H9 (cell line): ENCODE results near the gene TTBK1. TPM values are rescaled to one million over a fixed set of nuclear protein-coding genes. Genes with fewer than 3 reads are reported as not detected.
A peak's percentile ranks its signal among the peaks of the same experiment; 100 is the strongest.

Source experiments
- DNase-seq: peaks from one replicate; pipeline ENCODE4 v3.0.0-alpha.2; 2017
- H2AFZ ChIP-seq: one replicate; pipeline ENCODE4 v1.6.1; 2013; ENCODE audit warnings: mild to moderate bottlenecking, low read length, control low read depth, moderate library complexity
- H2AK5ac ChIP-seq: 2 replicates; pipeline ENCODE4 v1.6.1; 2013; ENCODE audit warnings: low read length, control low read depth, mixed read lengths; ENCODE audit not compliant: insufficient read length
- H2BK120ac ChIP-seq: one replicate; pipeline ENCODE4 v1.6.1; 2013; ENCODE audit warnings: low read depth, mild to moderate bottlenecking, low read length, control low read depth, inconsistent platforms; ENCODE audit not compliant: poor library complexity, severe bottlenecking
- H2BK12ac ChIP-seq: 2 replicates; pipeline ENCODE4 v1.6.1; 2013; ENCODE audit warnings: low read length, control low read depth, mixed read lengths, low read depth; ENCODE audit not compliant: insufficient read length
- H2BK15ac ChIP-seq: 2 replicates; pipeline ENCODE4 v1.6.1; 2013; ENCODE audit warnings: low read depth, low read length, control low read depth
- H2BK20ac ChIP-seq: one replicate; pipeline ENCODE4 v1.6.1; 2013; ENCODE audit warnings: low read depth, mild to moderate bottlenecking, low read length, control low read depth, inconsistent platforms; ENCODE audit not compliant: poor library complexity, severe bottlenecking
- H2BK5ac ChIP-seq: 2 replicates; pipeline ENCODE4 v1.6.1; 2013; ENCODE audit warnings: low read length, control low read depth, mixed read lengths; ENCODE audit not compliant: insufficient read length
- H3K14ac ChIP-seq: 2 replicates; pipeline ENCODE4 v1.6.1; 2013; ENCODE audit warnings: low read length, control low read depth; ENCODE audit not compliant: insufficient read depth
- H3K18ac ChIP-seq: 2 replicates; pipeline ENCODE4 v1.6.1; 2013; ENCODE audit warnings: low read depth, mild to moderate bottlenecking, mixed read lengths, low read length, control low read depth; ENCODE audit not compliant: insufficient read length
- H3K23ac ChIP-seq: 2 replicates; pipeline ENCODE4 v1.6.1; 2013; ENCODE audit warnings: low read length, control low read depth, mixed read lengths, low read depth; ENCODE audit not compliant: insufficient read length
- H3K23me2 ChIP-seq: 2 replicates; pipeline ENCODE4 v1.6.1; 2013; ENCODE audit warnings: low read depth, mild to moderate bottlenecking, mixed read lengths, low read length, control low read depth; ENCODE audit not compliant: insufficient read length, poor library complexity, severe bottlenecking
- H3K27ac ChIP-seq: 2 replicates; pipeline ENCODE4 v1.5.1; 2013; ENCODE audit warnings: low read length, control low read depth, mixed read lengths, low read depth; ENCODE audit not compliant: insufficient read length
- H3K27me3 ChIP-seq: 2 replicates; pipeline ENCODE4 v1.6.1; 2013; ENCODE audit warnings: low read length, control low read depth, inconsistent platforms; ENCODE audit not compliant: insufficient read depth
- H3K4ac ChIP-seq: 2 replicates; pipeline ENCODE4 v1.6.1; 2013; ENCODE audit warnings: low read depth, mild to moderate bottlenecking, control low read depth, inconsistent platforms, low read length, moderate library complexity
- H3K4me1 ChIP-seq: 2 replicates; pipeline ENCODE4 v1.6.1; 2013; ENCODE audit warnings: low read length, control low read depth, inconsistent platforms; ENCODE audit not compliant: insufficient read depth
- H3K4me2 ChIP-seq: 2 replicates; pipeline ENCODE4 v1.6.1; 2013; ENCODE audit warnings: low read length, control low read depth, mixed read lengths; ENCODE audit not compliant: insufficient read length, insufficient read depth
- H3K56ac ChIP-seq: 2 replicates; pipeline ENCODE4 v1.6.1; 2013; ENCODE audit warnings: low read depth, mild to moderate bottlenecking, mixed read lengths, low read length, control low read depth; ENCODE audit not compliant: insufficient read length
- H3K79me1 ChIP-seq: 2 replicates; pipeline ENCODE4 v1.6.1; 2013; ENCODE audit warnings: low read depth, mild to moderate bottlenecking, moderate library complexity, low read length, control low read depth, inconsistent platforms; ENCODE audit not compliant: insufficient read depth, poor library complexity, severe bottlenecking
- H3K79me2 ChIP-seq: 2 replicates; pipeline ENCODE4 v1.6.1; 2013; ENCODE audit warnings: low read length, control low read depth, inconsistent platforms; ENCODE audit not compliant: insufficient read depth
- H3K9ac ChIP-seq: 2 replicates; pipeline ENCODE4 v1.6.1; 2013; ENCODE audit warnings: low read length, control low read depth, mixed read lengths; ENCODE audit not compliant: insufficient read length; ENCODE audit errors: extremely low read depth
- H3K9me3 ChIP-seq: one replicate; pipeline ENCODE4 v1.6.1; 2013; ENCODE audit warnings: low read depth, low read length, inconsistent platforms; ENCODE audit not compliant: control insufficient read depth
- H3T11ph ChIP-seq: one replicate; pipeline ENCODE4 v1.6.1; 2013; ENCODE audit warnings: mild to moderate bottlenecking, low read length, control low read depth, inconsistent platforms
- H4K20me1 ChIP-seq: one replicate; pipeline ENCODE4 v1.6.1; 2013; ENCODE audit not compliant: control insufficient read depth, insufficient read length, insufficient read depth
- H4K5ac ChIP-seq: 2 replicates; pipeline ENCODE4 v1.6.1; 2013; ENCODE audit warnings: low read depth, mild to moderate bottlenecking, mixed read lengths, low read length, control low read depth; ENCODE audit not compliant: insufficient read length
- H4K8ac ChIP-seq: replicated peaks from 2 replicates; pipeline ENCODE4 v1.6.1; 2013; ENCODE audit warnings: low read length, control low read depth, mixed read lengths, low read depth; ENCODE audit not compliant: insufficient read length
- H4K91ac ChIP-seq: 2 replicates; pipeline ENCODE4 v1.6.1; 2013; ENCODE audit warnings: low read depth, mild to moderate bottlenecking, moderate library complexity, mixed read lengths, low read length, control low read depth; ENCODE audit not compliant: insufficient read length
- H3K27ac Mint-ChIP-seq, 3 experiments: 2 replicates in 2 of 3; 3 replicates in 1 of 3; pipeline ENCODE4 v1.8.0; 2020 to 2021; ENCODE audit warnings: mixed read lengths in 3 of 3, mild to moderate bottlenecking in 1 of 3, moderate library complexity in 1 of 3
- H3K27me3 Mint-ChIP-seq: 2 replicates; pipeline ENCODE4 v1.8.0; 2021; ENCODE audit warnings: low read depth, mild to moderate bottlenecking, moderate library complexity, mixed read lengths
- H3K36me3 Mint-ChIP-seq, 3 experiments: 2 replicates in 2 of 3; 3 replicates in 1 of 3; pipeline ENCODE4 v1.8.0; 2020 to 2021; ENCODE audit warnings: low read depth in 3 of 3, mixed read lengths in 3 of 3; ENCODE audit not compliant: insufficient read depth in 1 of 3
- H3K4me1 Mint-ChIP-seq, 2 experiments: 2 replicates each; pipeline ENCODE4 v1.8.0; 2020; ENCODE audit warnings: mixed read lengths in 2 of 2
- H3K4me3 Mint-ChIP-seq, 2 experiments: 2 replicates in 1 of 2; 3 replicates in 1 of 2; pipeline ENCODE4 v1.8.0; 2020 to 2021; ENCODE audit warnings: mild to moderate bottlenecking in 2 of 2, mixed read lengths in 2 of 2, moderate library complexity in 1 of 2
- H3K9me3 Mint-ChIP-seq, 2 experiments: 2 replicates in 1 of 2; 3 replicates in 1 of 2; pipeline ENCODE4 v1.8.0; 2020; ENCODE audit warnings: mild to moderate bottlenecking in 2 of 2, mixed read lengths in 2 of 2, moderate library complexity in 1 of 2
- CTCF ChIP-seq: fragments of 200-600 bp; sonication (generic); conservative IDR thresholded peaks from 3 replicates; pipeline ENCODE4 v1.8.0; 2021; ENCODE audit warnings: antibody characterized with exemption, mild to moderate bottlenecking
- WGBS: extraction: QIAGEN DNeasy Blood & Tissue Kit; methylation state at CpG from one replicate; pipeline ENCODE4 v1.1.7; 2013; ENCODE audit warnings: missing lambda C conversion rate, low lambda C conversion rate, mixed read lengths; ENCODE audit not compliant: insufficient read length; ENCODE audit errors: extremely low coverage; 5-methylcytosine and 5-hydroxymethylcytosine counted together
- total RNA-seq: library from RNA; stranded (reverse); gene quantifications from 2 replicates; pipeline ENCODE4 v1.2.1, GENCODE V29; 2021

TTBK1 gene
- total RNA-seq, 1 experiment from 2014 or later = 1.6 TPM

GRCh38 chr6:43221046-43221972 is 22.0 kb upstream of the TTBK1 start:
- no peaks in the 10 kb centered on the region for H3K9me3 ChIP-seq
- H3K79me2 ChIP-seq = no peaks in the 10 kb centered on the region
- no peak overlapping the region for H2AK5ac ChIP-seq
- H3K14ac ChIP-seq = no peak overlapping the region; the same call in 1 of the 2 replicates
- no peak overlapping the region for H2BK12ac ChIP-seq
- H4K91ac ChIP-seq = no peak overlapping the region
- no peak for DNase-seq
- H3K18ac ChIP-seq = no peak overlapping the region
- H2BK120ac ChIP-seq = no peak overlapping the region
- H2AFZ ChIP-seq = no peak overlapping the region
- H4K20me1 ChIP-seq = no peaks in the 10 kb centered on the region
- H3T11ph ChIP-seq = no peak overlapping the region
- H3K4me2 ChIP-seq = no peak overlapping the region
- no peak overlapping the region for H2BK20ac ChIP-seq
- peaks cover 2% of the 10 kb centered on the region; the same call in 1 of the 2 replicates for H3K27me3 Mint-ChIP-seq
- H4K8ac ChIP-seq = no peak overlapping the region
- no CpG with 5 or more reads among the region's 20 CpGs for WGBS
- H3K23me2 ChIP-seq = no peaks in the 10 kb centered on the region
- H3K23ac ChIP-seq = no peak overlapping the region
- no peak overlapping the region for H2BK5ac ChIP-seq
- TF ChIP-seq CTCF = no peak
- no peaks in the 10 kb centered on the region for H3K9me3 Mint-ChIP-seq
- peaks cover 9 to 32% (median 14%) of the 10 kb centered on the region in 3 experiments for H3K36me3 Mint-ChIP-seq
- H3K9ac ChIP-seq = no peak overlapping the region
- no peak overlapping the region for H2BK15ac ChIP-seq
- H3K27me3 ChIP-seq = no peaks in the 10 kb centered on the region
- H3K4me3 Mint-ChIP-seq = no peak overlapping the region
- H3K56ac ChIP-seq = no peak overlapping the region
- no peak overlapping the region for H3K4ac ChIP-seq
- H3K4me1 ChIP-seq = no peaks in the 10 kb centered on the region; the same call in 1 of the 2 replicates
- H4K5ac ChIP-seq = no peak overlapping the region
- H3K4me1 Mint-ChIP-seq = peaks cover 5 to 14% of the 10 kb centered on the region in 2 experiments
- H3K27ac ChIP-seq = no peak overlapping the region
- H3K79me1 ChIP-seq = no peaks in the 10 kb centered on the region
- peak overlapping the region; percentile 8 to 72 (median 29); a peak in 4 of 7 replicates for H3K27ac Mint-ChIP-seq
